ENCODE results near the gene PPARGC1A. TPM values are rescaled to one million over a fixed set of nuclear protein-coding genes. Genes with fewer than 3 reads are reported as not detected.

The PPARGC1A gene
- total RNA-seq, 2 donors from 2014 or later, result 9.2 to 14.7 TPM

GRCh38 chr4:23903859-23904438 is 14.1 kb upstream of the PPARGC1A start:
- peak overlapping the region in 1 of 2 donors; percentile 48 for H3K27ac ChIP-seq
- H3K4me1 ChIP-seq (replicated peaks), result no peaks in the 10 kb centered on the region
- peak; percentile 21 for DNase-seq (ENCODE audit: low spot score)
- TF ChIP-seq POLR2AphosphoS5 (IDR thresholded peaks at IDR 0.05) (peak; percentile 42), CTCF (IDR thresholded peaks at IDR 0.05) (no peak)
- H3K4me3 ChIP-seq, result no peak overlapping the region
- intact Hi-C loops (cut with DNase I), result no loop called here
- H3K9me3 ChIP-seq, result no peaks in the 10 kb centered on the region
- 17% methylated on average over 7 of the region's 7 CpGs for WGBS
- H3K27me3 ChIP-seq (replicated peaks; ENCODE audit: insufficient read depth), result no peaks in the 10 kb centered on the region
- no peaks in the 10 kb centered on the region for H3K36me3 ChIP-seq

GRCh38 chr4:23902222-23902804 is 12.5 kb upstream of the PPARGC1A start:
- H3K27ac ChIP-seq, result no peak overlapping the region
- H3K4me3 ChIP-seq, result no peak overlapping the region
- no peaks in the 10 kb centered on the region for H3K27me3 ChIP-seq (replicated peaks; ENCODE audit: insufficient read depth)
- intact Hi-C loops (cut with DNase I), result no loop called here
- DNase-seq (ENCODE audit: low spot score), result no peak
- no peaks in the 10 kb centered on the region for H3K9me3 ChIP-seq
- no peaks in the 10 kb centered on the region for H3K4me1 ChIP-seq (replicated peaks)
- 84% methylated on average over 4 of the region's 4 CpGs for WGBS
- H3K36me3 ChIP-seq, result no peaks in the 10 kb centered on the region
- TF ChIP-seq POLR2A (IDR thresholded peaks at IDR 0.05), result no peak
- TF ChIP-seq CTCF (IDR thresholded peaks at IDR 0.05), result no peak
- TF ChIP-seq POLR2AphosphoS5 (IDR thresholded peaks at IDR 0.05), result no peak

GRCh38 chr4:23900636-23901035 is 10.8 kb upstream of the PPARGC1A start:
- Histone ChIP-seq H3K27me3 (replicated peaks; ENCODE audit: insufficient read depth) (no peaks in the 10 kb centered on the region), H3K4me3 (no peak overlapping the region), H3K27ac (no peak overlapping the region), H3K36me3 (no peaks in the 10 kb centered on the region), H3K4me1 (replicated peaks) (no peaks in the 10 kb centered on the region), H3K9me3 (no peaks in the 10 kb centered on the region)
- 82% methylated on average over 6 of the region's 6 CpGs for WGBS
- no peak for TF ChIP-seq CTCF (IDR thresholded peaks at IDR 0.05)
- intact Hi-C loops (cut with DNase I), result no loop called here
- DNase-seq (ENCODE audit: low spot score), result no peak

GRCh38 chr4:23899565-23899964 is 9.7 kb upstream of the PPARGC1A start:
- Histone ChIP-seq H3K27me3 (replicated peaks; ENCODE audit: insufficient read depth) (no peaks in the 10 kb centered on the region), H3K9me3 (no peaks in the 10 kb centered on the region), H3K4me1 (replicated peaks) (no peaks in the 10 kb centered on the region), H3K27ac (no peak overlapping the region), H3K36me3 (no peaks in the 10 kb centered on the region), H3K4me3 (no peak overlapping the region)
- WGBS, result 90% methylated on average over 4 of the region's 4 CpGs
- intact Hi-C loops (cut with DNase I), result no loop called here
- no peak for TF ChIP-seq POLR2A (IDR thresholded peaks at IDR 0.05)
- no peak for TF ChIP-seq POLR2AphosphoS5 (IDR thresholded peaks at IDR 0.05)
- TF ChIP-seq CTCF (IDR thresholded peaks at IDR 0.05), result no peak
- DNase-seq (ENCODE audit: low spot score), result no peak

GRCh38 chr4:23897564-23898109 is 7.8 kb upstream of the PPARGC1A start:
- no peak for TF ChIP-seq POLR2AphosphoS5 (IDR thresholded peaks at IDR 0.05)
- Histone ChIP-seq H3K36me3 (no peaks in the 10 kb centered on the region), H3K4me3 (no peak overlapping the region), H3K4me1 (replicated peaks) (no peaks in the 10 kb centered on the region), H3K27me3 (replicated peaks; ENCODE audit: insufficient read depth) (no peaks in the 10 kb centered on the region), H3K9me3 (no peaks in the 10 kb centered on the region), H3K27ac (no peak overlapping the region)
- 75% methylated on average over 4 of the region's 4 CpGs for WGBS
- DNase-seq (ENCODE audit: low spot score), result no peak
- intact Hi-C loops (cut with DNase I), result no loop called here
